Choroid plexus epithelial cell (primary cell): ENCODE data around the gene TMCC2.
"Not testable (repeated sequence)": the region's sequence is repeated elsewhere in the genome, so short reads cannot be mapped to it uniquely, and the experiment has no call there.

Experiments
- DNase-seq: peaks from one replicate; pipeline ENCODE4 v3.0.0-alpha.2; 2010; ENCODE audit warnings: low read depth
- H3K4me3 ChIP-seq: 2 replicates; pipeline ENCODE4 v1.5.1; 2011; ENCODE audit warnings: low read depth, mild to moderate bottlenecking, control low read depth, low read length, moderate library complexity
- CTCF ChIP-seq: conservative IDR thresholded peaks from 2 replicates; pipeline ENCODE4 v1.5.1; 2011; ENCODE audit warnings: low read depth, mild to moderate bottlenecking, control low read depth, inconsistent platforms, low read length, moderate library complexity

Gene TMCC2

DNA sequence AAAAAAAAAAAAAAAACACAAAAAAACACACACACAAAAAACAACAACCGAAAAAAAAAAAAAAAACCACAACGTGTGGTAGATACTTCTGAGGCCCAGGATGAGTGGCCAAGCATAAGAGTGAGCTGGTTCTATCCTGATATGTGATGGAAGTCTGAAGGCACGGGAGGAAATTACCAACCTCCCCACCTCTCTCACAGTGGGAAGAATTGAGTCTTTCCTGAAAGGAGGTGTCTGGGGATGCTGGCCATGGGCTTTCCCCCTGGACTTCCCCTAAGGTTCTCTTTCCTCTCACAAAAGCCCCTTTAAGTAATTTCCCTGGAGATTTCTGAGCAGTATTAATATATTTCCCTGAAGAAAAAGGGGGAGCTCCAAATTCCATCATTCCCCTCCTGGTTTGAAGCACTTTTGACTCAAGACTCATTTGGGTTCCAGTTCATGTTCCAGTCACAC is 5.2 kb downstream of the TMCC2 start:
- no peak overlapping the region for H3K4me3 ChIP-seq
- TF ChIP-seq CTCF, result no peak
- DNase-seq, result no peak

DNA sequence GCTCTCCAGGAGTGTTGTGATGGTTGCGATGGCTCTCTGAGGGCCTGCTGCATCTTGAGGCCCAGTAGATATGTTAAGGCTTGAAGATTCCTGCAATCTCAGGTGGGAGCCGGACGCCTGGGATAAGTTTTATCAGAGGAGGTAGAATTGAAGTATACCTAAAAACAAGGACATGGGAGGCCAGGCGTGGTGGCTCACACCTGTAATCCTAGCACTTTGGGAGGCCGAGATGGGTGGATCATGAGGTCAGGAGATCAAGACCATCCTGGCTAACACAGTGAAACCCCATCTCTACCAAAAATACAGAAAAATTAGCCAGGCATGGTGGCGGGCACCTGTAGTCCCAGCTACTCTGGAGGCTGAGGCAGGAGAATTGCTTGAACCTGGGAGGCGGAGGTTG is 6.2 kb downstream of the TMCC2 start:
- not testable (repeated sequence) for DNase-seq, H3K4me3 ChIP-seq

DNA sequence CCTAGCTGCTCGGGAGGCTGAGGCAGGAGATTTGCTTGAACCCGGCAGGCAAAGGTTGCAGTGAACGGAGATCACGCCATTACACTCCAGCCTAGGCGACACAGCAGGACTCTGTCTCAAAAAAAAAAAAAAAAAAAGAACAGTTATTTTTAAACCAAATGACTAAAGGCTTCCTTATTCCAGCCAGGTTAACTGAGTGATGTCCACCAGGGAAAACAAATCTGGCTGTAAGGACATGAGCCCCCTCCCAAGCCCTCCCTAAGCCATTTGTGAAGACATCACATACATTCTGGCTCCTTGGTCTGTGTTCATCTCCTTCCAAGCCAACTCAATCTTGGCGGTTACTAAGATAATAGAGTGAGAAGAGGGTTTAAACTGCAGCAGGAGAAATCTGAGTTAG is 8.2 kb downstream of the TMCC2 start:
- DNase-seq, result no peak
- no peak overlapping the region for H3K4me3 ChIP-seq
- TF ChIP-seq CTCF, result no peak

DNA sequence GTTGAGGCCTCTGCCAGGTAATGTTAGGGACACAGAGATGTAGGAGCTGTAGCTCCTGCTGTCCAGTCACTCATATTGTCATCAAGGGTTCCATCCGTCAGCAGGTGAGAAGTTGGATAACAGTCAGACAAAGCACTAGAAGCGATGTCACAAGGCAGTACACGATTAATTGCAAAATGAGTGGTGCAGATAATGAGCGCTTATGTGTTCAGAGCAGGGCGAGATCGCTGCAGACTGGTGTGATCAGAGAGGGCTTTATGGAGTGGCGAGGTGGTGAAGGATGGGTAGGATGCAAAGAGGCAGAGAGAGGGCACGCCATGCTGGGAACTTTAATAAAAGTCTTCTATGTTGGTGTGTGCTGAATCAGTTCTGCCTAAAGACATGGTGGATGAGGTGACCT is 8.8 kb downstream of the TMCC2 start:
- no peak for TF ChIP-seq CTCF
- H3K4me3 ChIP-seq, result no peak overlapping the region
- DNase-seq, result no peak

DNA sequence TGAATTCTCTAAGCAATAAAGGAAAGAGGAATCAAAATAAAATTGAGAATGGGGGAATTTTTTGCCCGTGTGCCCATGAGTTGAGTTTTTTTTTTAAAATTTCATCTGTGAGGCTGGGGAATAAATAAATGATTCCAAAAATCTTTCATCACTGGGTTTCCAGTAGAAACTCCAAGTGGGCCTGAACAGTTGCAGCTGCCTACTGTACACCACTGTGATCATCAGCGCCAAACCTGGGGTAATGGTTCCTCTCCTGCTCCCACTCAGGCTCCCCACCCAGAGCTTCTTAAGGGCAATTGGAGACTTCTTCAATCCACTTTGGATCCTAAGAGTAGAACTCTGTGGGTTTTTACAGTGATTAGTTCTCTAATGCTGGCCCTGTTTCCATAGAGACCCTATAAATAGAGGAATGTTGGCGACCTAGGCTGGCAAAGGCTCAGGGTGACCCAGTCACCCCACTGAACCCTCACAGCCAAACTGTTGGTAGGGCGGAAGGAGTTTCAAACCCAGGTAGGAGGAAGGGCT is 9.3 kb downstream of the TMCC2 start:
- TF ChIP-seq CTCF, result no peak
- DNase-seq, result no peak
- H3K4me3 ChIP-seq, result no peak overlapping the region

- no peak overlapping the region for H3K4me3 ChIP-seq
- no peak for DNase-seq
- TF ChIP-seq CTCF, result no peak
These were observed 10.1 kb downstream of the TMCC2 start for GRCh38 chr1:205237526-205238484.

GRCh38 chr1:205239078-205239477 is 11.3 kb downstream of the TMCC2 start:
- no peak for TF ChIP-seq CTCF

More at GRCh38 chr1:205239078-205239477, 11.3 kb downstream of the TMCC2 start:
- DNase-seq, result no peak
- H3K4me3 ChIP-seq, result no peak overlapping the region
